ENCODE measurements around the gene PGAM1. TPM values are rescaled to one million over a fixed set of nuclear protein-coding genes. Genes with fewer than 3 reads are reported as not detected.

Gene PGAM1
- total and polyA plus RNA-seq, 2 donors from 2014 or later, result 161 to 328 TPM

- no peak overlapping the region for H3K4me3 ChIP-seq (ENCODE audit: low read length in 3 of 3)
- H3K36me3 ChIP-seq (ENCODE audit: control insufficient read depth in 2 of 3, insufficient read depth in 3 of 3, low read length in 3 of 3), result peaks cover 0 to 5% (median 3%) of the 10 kb centered on the region in 3 donors
- H3K9ac ChIP-seq (ENCODE audit: low read length in 3 of 3), result no peak overlapping the region
- no peaks in the 10 kb centered on the region for H3K9me3 ChIP-seq (ENCODE audit: control insufficient read depth in 2 of 3, insufficient read depth in 1 of 3, low read length in 3 of 3)
- intact Hi-C loops (cut with DNase I), result no loop called here
- no peak for TF ChIP-seq CTCF (IDR thresholded peaks at IDR 0.05; ENCODE audit: borderline replicate concordance, extremely low read depth, insufficient read depth)
- DNase-seq (no peak), FAIRE-seq (no peak)
- H3K4me1 ChIP-seq (ENCODE audit: control insufficient read depth in 2 of 3, insufficient read depth in 2 of 3, low read depth in 1 of 3, low read length in 3 of 3), result no peaks in the 10 kb centered on the region
- H3K27ac ChIP-seq (ENCODE audit: low read depth in 2 of 2, low read length in 2 of 2), result no peak overlapping the region
- H3K27me3 ChIP-seq (ENCODE audit: control insufficient read depth, insufficient read depth, low read length), result no peaks in the 10 kb centered on the region
These were observed 46.8 kb upstream of the PGAM1 start for GRCh38 chr10:97378933-97379921.

GRCh38 chr10:97380516-97380915 is 45.5 kb upstream of the PGAM1 start:
- Histone ChIP-seq H3K4me3 (ENCODE audit: low read length in 3 of 3) (no peak overlapping the region), H3K4me1 (ENCODE audit: control insufficient read depth in 2 of 3, insufficient read depth in 2 of 3, low read depth in 1 of 3, low read length in 3 of 3) (no peaks in the 10 kb centered on the region), H3K36me3 (ENCODE audit: control insufficient read depth in 2 of 3, insufficient read depth in 3 of 3, low read length in 3 of 3) (peaks cover 0 to 8% (median 3%) of the 10 kb centered on the region in 3 donors), H3K27me3 (ENCODE audit: control insufficient read depth, insufficient read depth, low read length) (no peaks in the 10 kb centered on the region), H3K27ac (ENCODE audit: low read depth in 2 of 2, low read length in 2 of 2) (no peak overlapping the region), H3K9ac (ENCODE audit: low read length in 3 of 3) (no peak overlapping the region), H3K9me3 (ENCODE audit: control insufficient read depth in 2 of 3, insufficient read depth in 1 of 3, low read length in 3 of 3) (no peaks in the 10 kb centered on the region)
- FAIRE-seq (no peak), DNase-seq (no peak)
- no peak for TF ChIP-seq CTCF (IDR thresholded peaks at IDR 0.05; ENCODE audit: borderline replicate concordance, extremely low read depth, insufficient read depth)
- intact Hi-C loops (cut with DNase I), result no loop called here

- Histone ChIP-seq H3K27me3 (ENCODE audit: control insufficient read depth, insufficient read depth, low read length) (no peaks in the 10 kb centered on the region), H3K9ac (ENCODE audit: low read length in 3 of 3) (no peak overlapping the region), H3K9me3 (ENCODE audit: control insufficient read depth in 2 of 3, insufficient read depth in 1 of 3, low read length in 3 of 3) (no peaks in the 10 kb centered on the region), H3K4me1 (ENCODE audit: control insufficient read depth in 2 of 3, insufficient read depth in 2 of 3, low read depth in 1 of 3, low read length in 3 of 3) (no peaks in the 10 kb centered on the region), H3K27ac (ENCODE audit: low read depth in 2 of 2, low read length in 2 of 2) (no peak overlapping the region), H3K4me3 (ENCODE audit: low read length in 3 of 3) (no peak overlapping the region), H3K36me3 (ENCODE audit: control insufficient read depth in 2 of 3, insufficient read depth in 3 of 3, low read length in 3 of 3) (peaks cover 3 to 8% (median 3%) of the 10 kb centered on the region in 3 donors)
- DNase-seq, result no peak
- intact Hi-C loops (cut with DNase I), result no loop called here
- no peak for FAIRE-seq
- no peak for TF ChIP-seq CTCF (IDR thresholded peaks at IDR 0.05; ENCODE audit: borderline replicate concordance, extremely low read depth, insufficient read depth)
These were observed 44.4 kb upstream of the PGAM1 start for GRCh38 chr10:97381626-97382025.
